HEK293 (cell line): ENCODE measurements around the gene RPS27.

Experiments
- CTCF ChIA-PET: fragments of 350-600 bp; formaldehyde crosslinking; extraction: SDS; loops from one replicate; lab custom pipeline; 2021; ENCODE audit warnings: antibody characterized with exemption; lab: Yijun Ruan, JAX
- POLR2A ChIA-PET: fragments of 300-600 bp; formaldehyde crosslinking; extraction: SDS; loops from one replicate; lab custom pipeline; 2020; ENCODE audit warnings: antibody characterized with exemption, inconsistent platforms; lab: Yijun Ruan, JAX
- H3K27ac ChIP-seq: fragments of 200-500 bp; sonication (Bioruptor generic); 2 replicates; pipeline ENCODE4 v1.5.1; 2014; ENCODE audit warnings: low read depth, low read length, control low read depth, inconsistent platforms; ENCODE audit errors: extremely low read depth
- H3K36me3 ChIP-seq, 2 experiments: fragments of 200-500 bp in 1 of 2; sonication (Bioruptor generic) in 1 of 2; 1 replicate in 1 of 2; 2 replicates in 1 of 2; pipeline ENCODE4 v1.5.1; 2014 to 2017; ENCODE audit warnings: inconsistent platforms in 2 of 2, low read length in 2 of 2; ENCODE audit not compliant: control insufficient read depth in 2 of 2, insufficient read depth in 1 of 2
- H3K4me1 ChIP-seq: fragments of 200-500 bp; sonication (Bioruptor generic); 2 replicates; pipeline ENCODE4 v1.5.1; 2014; ENCODE audit warnings: mild to moderate bottlenecking, low read length, inconsistent platforms; ENCODE audit not compliant: control insufficient read depth, insufficient read depth
- H3K4me3 ChIP-seq: 2 replicates; pipeline ENCODE4 v1.5.1; 2011; ENCODE audit warnings: low read depth, mild to moderate bottlenecking, control low read depth, low read length, moderate library complexity
- H3K9me3 ChIP-seq: fragments of 200-500 bp; sonication (Bioruptor generic); 2 replicates; pipeline ENCODE4 v1.5.1; 2014; ENCODE audit warnings: low read depth, low read length, inconsistent platforms; ENCODE audit not compliant: control insufficient read depth, insufficient read depth
- BCL11B ChIP-seq: fragments of 450-650 bp; formaldehyde crosslinking; IDR thresholded peaks from 2 replicates; pipeline ENCODE4 v1.5.1; 2016; ENCODE audit warnings: low read depth, missing biosample characterization, missing genetic modification characterization
- CTCF ChIP-seq: fragments of 450-650 bp; formaldehyde crosslinking; IDR thresholded peaks from 2 replicates; pipeline ENCODE4 v1.5.1; 2016; ENCODE audit warnings: missing biosample characterization, missing genetic modification characterization
- GLIS1 ChIP-seq: fragments of 450-650 bp; formaldehyde crosslinking; IDR thresholded peaks from 2 replicates; pipeline ENCODE4 v1.5.1; 2016; ENCODE audit warnings: missing biosample characterization, missing genetic modification characterization
- GLIS2 ChIP-seq: fragments of 450-650 bp; formaldehyde crosslinking; IDR thresholded peaks from 2 replicates; pipeline ENCODE4 v1.5.1; 2016; ENCODE audit warnings: missing biosample characterization, missing genetic modification characterization
- ZBTB1 ChIP-seq: fragments of 450-650 bp; formaldehyde crosslinking; IDR thresholded peaks from 2 replicates; pipeline ENCODE4 v1.5.1; 2016; ENCODE audit warnings: missing biosample characterization, missing genetic modification characterization
- ZNF114 ChIP-seq: fragments of 450-650 bp; formaldehyde crosslinking; IDR thresholded peaks from 2 replicates; pipeline ENCODE4 v1.5.0; 2017; ENCODE audit warnings: missing biosample characterization, missing genetic modification characterization
- ZNF157 ChIP-seq: fragments of 450-650 bp; formaldehyde crosslinking; IDR thresholded peaks from 2 replicates; pipeline ENCODE4 v1.5.1; 2016; ENCODE audit warnings: missing biosample characterization, missing genetic modification characterization
- ZNF362 ChIP-seq: fragments of 450-650 bp; formaldehyde crosslinking; IDR thresholded peaks from 2 replicates; pipeline ENCODE4 v1.5.1; 2016; ENCODE audit warnings: missing biosample characterization, missing genetic modification characterization
- ZNF423 ChIP-seq: fragments of 450-650 bp; formaldehyde crosslinking; IDR thresholded peaks from 2 replicates; pipeline ENCODE4 v1.5.1; 2016; ENCODE audit warnings: missing biosample characterization, missing genetic modification characterization
- ZNF558 ChIP-seq: fragments of 450-650 bp; formaldehyde crosslinking; IDR thresholded peaks from 2 replicates; pipeline ENCODE4 v1.5.1; 2016; ENCODE audit warnings: missing biosample characterization, missing genetic modification characterization
- ZNF600 ChIP-seq: fragments of 450-650 bp; formaldehyde crosslinking; IDR thresholded peaks from 2 replicates; pipeline ENCODE4 v1.5.1; 2016; ENCODE audit warnings: missing biosample characterization, missing genetic modification characterization
- ZNF658 ChIP-seq: fragments of 450-650 bp; formaldehyde crosslinking; IDR thresholded peaks from 2 replicates; pipeline ENCODE4; 2016; ENCODE audit warnings: missing biosample characterization, missing genetic modification characterization
- TF ChIP-seq, protein P1 (sequence below): fragments of 450-650 bp; formaldehyde crosslinking; optimal IDR thresholded peaks from 2 replicates; pipeline ENCODE3; 2016; ENCODE audit warnings: missing biosample characterization, mild to moderate bottlenecking, missing genetic modification characterization
- TF ChIP-seq, protein P2 (sequence below): fragments of 450-650 bp; formaldehyde crosslinking; IDR thresholded peaks from 2 replicates; pipeline ENCODE4 v1.5.1; 2016; ENCODE audit warnings: missing biosample characterization, missing genetic modification characterization

The RPS27 gene

DNA sequence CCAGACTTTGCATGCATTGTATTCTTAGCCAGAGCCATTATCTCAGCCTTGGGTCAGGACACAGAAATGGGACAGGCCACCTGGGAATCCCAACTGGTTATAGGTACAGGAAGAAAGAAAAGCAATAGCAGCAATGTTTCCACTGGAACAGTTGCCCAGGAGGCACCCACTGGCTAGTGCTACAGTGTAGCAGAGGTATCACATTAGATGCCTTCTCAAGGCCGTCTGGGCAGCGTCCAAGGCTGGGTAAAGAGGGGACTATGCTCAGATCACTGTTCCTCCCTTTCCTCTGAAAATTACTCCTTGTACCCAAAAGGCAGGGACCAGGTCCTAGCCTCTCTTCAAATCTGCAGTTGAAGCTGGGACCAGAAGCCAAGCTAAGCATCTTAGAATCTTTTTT is 20.2 kb upstream of the RPS27 start:
- H3K4me1 ChIP-seq = no peaks in the 10 kb centered on the region
- H3K4me3 ChIP-seq = no peak overlapping the region
- H3K36me3 ChIP-seq = peaks cover 11 to 34% of the 10 kb centered on the region in 2 experiments
- CTCF ChIA-PET = no interaction called here
- TF ChIP-seq ZNF114 (tag by site-specific recombination) = no peak
- peak; percentile 46 for TF ChIP-seq ZNF362
- TF ChIP-seq, all 188 proteins: peak for 1
- POLR2A ChIA-PET = interaction anchor here (0.6 to 5.2 kb wide), 2 partner anchors 7 to 149 kb away, joined by 3 to 137 read pairs; partner anchors contain the start of gene JTB
- Histone ChIP-seq H3K9me3 (no peaks in the 10 kb centered on the region), H3K27ac (no peak overlapping the region)

DNA sequence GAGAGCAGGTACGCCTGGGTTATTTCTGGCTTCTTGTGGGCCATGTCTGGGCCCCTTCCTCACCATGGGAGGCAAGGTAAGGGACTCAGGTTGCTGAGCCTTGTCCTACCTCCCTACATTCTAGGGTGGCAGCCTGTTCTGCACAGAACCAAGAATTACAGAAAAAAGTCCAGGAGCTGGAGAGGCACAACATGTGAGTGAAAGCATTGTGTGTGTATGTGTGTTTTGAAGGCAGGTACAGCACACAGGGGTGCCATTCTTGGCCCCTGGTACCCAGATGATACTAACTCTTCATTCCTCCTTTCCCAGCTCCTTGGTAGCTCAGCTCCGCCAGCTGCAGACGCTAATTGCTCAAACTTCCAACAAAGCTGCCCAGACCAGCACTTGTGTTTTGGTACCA is 17.5 kb upstream of the RPS27 start:
- Histone ChIP-seq H3K9me3 (no peaks in the 10 kb centered on the region), H3K27ac (no peak overlapping the region), H3K4me3 (no peak overlapping the region), H3K36me3 (peaks cover 11 to 45% of the 10 kb centered on the region in 2 experiments), H3K4me1 (no peaks in the 10 kb centered on the region)
- ChIA-PET POLR2A (interaction anchor here (1.5 to 1.8 kb wide), 3 partner anchors 10 to 17 kb away, joined by 5 to 9 read pairs (median 7); partner anchors contain the start of genes CRTC2, RPS27 and SLC39A1), CTCF (interaction anchor here (0.6 to 4.1 kb wide), 3 partner anchors 13 to 27 kb away, joined by 3 to 25 read pairs (median 8); partner anchors contain the start of genes DENND4B and RAB13)
- TF ChIP-seq ZNF423 (tag by site-specific recombination) (no peak), ZNF658 (no peak), ZNF600 (tag by site-specific recombination) (0 out of 2 replicates have a peak, but pooled peaks have one; percentile 45), ZNF157 (tag by site-specific recombination) (no peak)

GRCh38 chr1:153973525-153973924 is 17.0 kb upstream of the RPS27 start:
- no peak overlapping the region for H3K4me3 ChIP-seq
- no peaks in the 10 kb centered on the region for H3K4me1 ChIP-seq
- POLR2A ChIA-PET = interaction anchor here (1.5 to 1.8 kb wide), 3 partner anchors 10 to 17 kb away, joined by 5 to 9 read pairs (median 7); partner anchors contain the start of genes CRTC2, RPS27 and SLC39A1
- CTCF ChIA-PET = interaction anchor here (0.6 to 4.1 kb wide), 2 partner anchors 13 to 15 kb away, joined by 3 to 25 read pairs; partner anchors contain the start of gene RAB13
- no peak overlapping the region for H3K27ac ChIP-seq
- TF ChIP-seq, protein P1, sequence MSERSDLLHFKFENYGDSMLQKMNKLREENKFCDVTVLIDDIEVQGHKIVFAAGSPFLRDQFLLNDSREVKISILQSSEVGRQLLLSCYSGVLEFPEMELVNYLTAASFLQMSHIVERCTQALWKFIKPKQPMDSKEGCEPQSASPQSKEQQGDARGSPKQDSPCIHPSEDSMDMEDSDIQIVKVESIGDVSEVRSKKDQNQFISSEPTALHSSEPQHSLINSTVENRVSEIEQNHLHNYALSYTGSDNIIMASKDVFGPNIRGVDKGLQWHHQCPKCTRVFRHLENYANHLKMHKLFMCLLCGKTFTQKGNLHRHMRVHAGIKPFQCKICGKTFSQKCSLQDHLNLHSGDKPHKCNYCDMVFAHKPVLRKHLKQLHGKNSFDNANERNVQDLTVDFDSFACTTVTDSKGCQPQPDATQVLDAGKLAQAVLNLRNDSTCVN (tag by site-specific recombination) = no peak
- TF ChIP-seq, protein P2, sequence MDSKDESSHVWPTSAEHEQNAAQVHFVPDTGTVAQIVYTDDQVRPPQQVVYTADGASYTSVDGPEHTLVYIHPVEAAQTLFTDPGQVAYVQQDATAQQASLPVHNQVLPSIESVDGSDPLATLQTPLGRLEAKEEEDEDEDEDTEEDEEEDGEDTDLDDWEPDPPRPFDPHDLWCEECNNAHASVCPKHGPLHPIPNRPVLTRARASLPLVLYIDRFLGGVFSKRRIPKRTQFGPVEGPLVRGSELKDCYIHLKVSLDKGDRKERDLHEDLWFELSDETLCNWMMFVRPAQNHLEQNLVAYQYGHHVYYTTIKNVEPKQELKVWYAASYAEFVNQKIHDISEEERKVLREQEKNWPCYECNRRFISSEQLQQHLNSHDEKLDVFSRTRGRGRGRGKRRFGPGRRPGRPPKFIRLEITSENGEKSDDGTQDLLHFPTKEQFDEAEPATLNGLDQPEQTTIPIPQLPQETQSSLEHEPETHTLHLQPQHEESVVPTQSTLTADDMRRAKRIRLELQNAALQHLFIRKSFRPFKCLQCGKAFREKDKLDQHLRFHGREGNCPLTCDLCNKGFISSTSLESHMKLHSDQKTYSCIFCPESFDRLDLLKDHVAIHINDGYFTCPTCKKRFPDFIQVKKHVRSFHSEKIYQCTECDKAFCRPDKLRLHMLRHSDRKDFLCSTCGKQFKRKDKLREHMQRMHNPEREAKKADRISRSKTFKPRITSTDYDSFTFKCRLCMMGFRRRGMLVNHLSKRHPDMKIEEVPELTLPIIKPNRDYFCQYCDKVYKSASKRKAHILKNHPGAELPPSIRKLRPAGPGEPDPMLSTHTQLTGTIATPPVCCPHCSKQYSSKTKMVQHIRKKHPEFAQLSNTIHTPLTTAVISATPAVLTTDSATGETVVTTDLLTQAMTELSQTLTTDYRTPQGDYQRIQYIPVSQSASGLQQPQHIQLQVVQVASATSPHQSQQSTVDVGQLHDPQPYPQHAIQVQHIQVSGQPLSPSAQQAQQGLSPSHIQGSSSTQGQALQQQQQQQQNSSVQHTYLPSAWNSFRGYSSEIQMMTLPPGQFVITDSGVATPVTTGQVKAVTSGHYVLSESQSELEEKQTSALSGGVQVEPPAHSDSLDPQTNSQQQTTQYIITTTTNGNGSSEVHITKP (tag by site-specific recombination) = 0 out of 2 replicates have a peak, but pooled peaks have one; percentile 50
- H3K9me3 ChIP-seq = no peaks in the 10 kb centered on the region
- peaks cover 11 to 45% of the 10 kb centered on the region in 2 experiments for H3K36me3 ChIP-seq

- Histone ChIP-seq H3K36me3 (peaks cover 11 to 56% of the 10 kb centered on the region in 2 experiments), H3K27ac (peak overlapping the region; percentile 88), H3K9me3 (no peaks in the 10 kb centered on the region), H3K4me1 (no peaks in the 10 kb centered on the region), H3K4me3 (peak overlapping the region; percentile 90)
- ChIA-PET CTCF (interaction anchor here (1.2 to 4.1 kb wide), 5 partner anchors 9 to 84 kb away, joined by 3 to 29 read pairs (median 19); partner anchors contain the start of genes CREB3L4 and RAB13), POLR2A (interaction anchor here (0.7 to 5.3 kb wide), 13 partner anchors 9 to 429 kb away, joined by 3 to 137 read pairs (median 9); partner anchors contain the start of genes CREB3L4, CRTC2, DENND4B and GATAD2B)
- no peak for TF ChIP-seq BCL11B (tag by site-specific recombination)
- TF ChIP-seq GLIS2 (tag by site-specific recombination) = 0 out of 2 replicates have a peak, but pooled peaks have one; percentile 48
- TF ChIP-seq ZNF558 (tag by site-specific recombination) = no peak
- 0 out of 2 replicates have a peak, but pooled peaks have one; percentile 14 for TF ChIP-seq CTCF
- TF ChIP-seq ZBTB1 (tag by site-specific recombination) = no peak
- TF ChIP-seq GLIS1 = peak; percentile 46; the same call in 1 of the 2 replicates
Observed at GRCh38 chr1:153976819-153977249, 13.7 kb upstream of the RPS27 start.
